GM19240 (cell line): ENCODE measurements around the gene INKA1.
"Not testable (repeated sequence)": the region's sequence is repeated elsewhere in the genome, so short reads cannot be mapped to it uniquely, and the experiment has no call there.

Experiments
- DNase-seq: peaks from one replicate; pipeline ENCODE4 v3.0.0; 2011; ENCODE audit warnings: low spot score; ENCODE audit not compliant: insufficient read length

Gene INKA1

GRCh38 chr3:49807431-49808114 lies 4.5 kb downstream of the INKA1 start:
- DNase-seq: no peak

DNA sequence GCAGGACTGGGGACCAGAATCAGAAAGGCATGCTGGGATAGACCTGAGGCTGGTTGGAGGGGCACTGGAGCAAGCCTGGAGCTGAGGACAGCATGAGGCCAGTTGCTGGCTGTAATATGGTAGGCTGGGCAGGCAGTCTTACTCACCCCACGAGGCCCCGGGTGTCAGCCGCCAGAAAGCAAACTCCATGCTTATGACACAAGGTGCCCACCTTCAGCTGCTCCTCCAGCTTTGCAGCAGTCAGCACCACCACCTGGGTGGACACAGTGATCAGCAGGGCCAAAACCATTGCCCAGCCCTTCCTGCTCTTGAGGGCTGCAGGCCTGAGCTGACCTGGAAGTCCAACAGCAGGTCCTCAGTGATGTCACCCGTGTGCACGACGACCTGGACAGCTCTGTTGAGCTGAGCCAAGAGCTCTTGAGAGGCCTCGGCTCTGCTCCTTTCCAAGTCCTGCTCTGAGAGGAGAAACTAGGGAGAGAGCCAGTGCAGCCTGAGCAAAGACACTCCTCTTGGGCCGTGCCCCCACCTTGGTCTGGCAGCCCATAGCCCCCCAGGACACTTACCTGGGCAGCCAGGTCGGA lies 9.9 kb downstream of the INKA1 start:
- no peak for DNase-seq

GRCh38 chr3:49813497-49814174 lies 10.6 kb downstream of the INKA1 start, which contains the start of gene UBA7:
UBA7 (minus strand) TSS chr3:49813953; CDS start chr3:49813787, 166 bp downstream.
- DNase-seq: peak; percentile 52

GRCh38 chr3:49823131-49823530 lies 20.1 kb downstream of the INKA1 start:
- DNase-seq: not testable (repeated sequence)

DNA sequence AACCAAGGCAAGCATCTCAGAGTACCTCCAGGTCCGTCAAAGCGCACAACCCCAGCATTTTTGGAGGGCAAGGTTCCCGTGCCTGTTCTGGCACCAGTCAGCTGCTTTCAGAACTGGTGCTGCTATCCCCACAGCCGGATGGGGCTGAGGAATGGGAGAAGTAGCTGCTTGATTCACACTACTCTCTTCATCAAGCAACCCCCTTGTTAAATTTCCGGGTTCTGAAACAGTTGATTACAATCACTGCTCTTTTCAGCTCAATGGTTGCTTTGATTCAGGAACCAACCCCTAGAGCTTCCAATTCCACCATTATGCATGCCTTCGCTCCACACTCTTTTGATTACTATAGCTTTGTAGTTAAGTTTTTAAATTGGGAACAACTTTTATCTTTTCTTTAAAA lies 23.0 kb downstream of the INKA1 start:
- DNase-seq: no peak

GRCh38 chr3:49831341-49831740 lies 28.3 kb downstream of the INKA1 start:
- DNase-seq: no peak

- peak; percentile 47 for DNase-seq
These were observed 36.2 kb downstream of the INKA1 start for GRCh38 chr3:49839193-49839809.

GRCh38 chr3:49840388-49840787 lies 37.3 kb downstream of the INKA1 start:
- no peak for DNase-seq

- no peak for DNase-seq
These were observed 38.1 kb downstream of the INKA1 start for GRCh38 chr3:49841126-49841696.

DNA sequence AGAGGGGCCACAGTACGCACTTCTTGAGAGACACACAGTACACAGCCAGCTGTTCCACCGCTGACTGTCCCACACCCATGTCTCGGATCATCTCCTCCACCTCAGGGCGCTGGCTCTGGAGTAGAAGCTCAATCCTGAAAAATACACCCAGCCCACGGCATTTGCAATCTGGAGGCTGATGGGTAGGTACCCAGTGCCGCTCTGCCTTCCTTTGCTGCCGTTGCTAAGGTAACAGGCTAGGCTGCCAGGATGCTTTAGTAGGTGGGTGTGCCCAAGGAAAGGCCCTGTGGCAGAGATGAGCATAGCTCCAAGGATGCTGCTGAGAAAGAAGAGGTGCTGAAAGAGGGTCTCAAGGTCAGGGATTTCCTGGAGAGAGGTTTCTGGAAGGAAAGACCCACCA lies 38.7 kb downstream of the INKA1 start:
- DNase-seq: no peak

GRCh38 chr3:49842843-49843517 lies 39.9 kb downstream of the INKA1 start:
- DNase-seq: no peak

- DNase-seq: no peak
These were observed 41.6 kb downstream of the INKA1 start for GRCh38 chr3:49844464-49845183.

GRCh38 chr3:49845694-49846093 lies 42.6 kb downstream of the INKA1 start:
- DNase-seq: no peak
